K562 (cell line): ENCODE data around the gene HCN4. TPM values are rescaled to one million over a fixed set of nuclear protein-coding genes. Genes with fewer than 3 reads are reported as not detected.

Experiments used
- ATAC-seq: fragments of 200-7000 bp; cut with Tn5 transposase; 3 replicates; pipeline ENCODE4 v1.9.1; 2020; ENCODE audit warnings: moderate library complexity
- BruUV-seq: library from RNA; stranded (reverse); fragments of 400-500 nt; replicated peaks from 2 replicates; lab custom pipeline; 2021; lab: Mats Ljungman, UMichigan
- CTCF ChIA-PET: fragments of 300-600 bp; formaldehyde crosslinking; extraction: SDS; loops from one replicate; lab custom pipeline; 2021; ENCODE audit warnings: low intra/inter-chr PET ratio; lab: Yijun Ruan, JAX
- POLR2A ChIA-PET: fragments of 300-600, 350-650 bp; sonication (Branson Sonifier 250); formaldehyde crosslinking; extraction: SDS; loops from one replicate; lab custom pipeline; 2021; ENCODE audit warnings: antibody characterized with exemption, inconsistent platforms; lab: Yijun Ruan, JAX
- DNase-seq, 4 experiments: peaks; one replicate each; pipeline versions ENCODE4 v3.0.0 to v3.0.0-alpha.2; 2011 to 2018; ENCODE audit warnings: low spot score in 3 of 4, mixed read lengths in 3 of 4; ENCODE audit errors: extremely low read depth in 1 of 4
- FAIRE-seq: peaks from 2 replicates; lab custom pipeline; 2011; peaks lifted over from hg19 to GRCh38; lab: Jason Lieb, UNC
- H2AFZ ChIP-seq: 2 replicates; pipeline ENCODE4 v1.6.0; 2011; ENCODE audit warnings: low read depth, low read length, control low read depth, inconsistent platforms
- H3K27ac ChIP-seq: fragments of 200-600 bp; 3 replicates; pipeline ENCODE4 v1.8.0; 2011; ENCODE audit warnings: low read depth, mild to moderate bottlenecking, control low read depth, inconsistent platforms, low read length, moderate library complexity, mixed read lengths; ENCODE audit errors: extremely low read depth
- H3K27me3 ChIP-seq, 2 experiments: fragments of 300-600 bp in 1 of 2; 2 replicates in 1 of 2; 3 replicates in 1 of 2; pipeline versions ENCODE4 v1.6.0 to v1.8.0; 2011; ENCODE audit warnings: inconsistent platforms in 2 of 2, low read length in 2 of 2, mild to moderate bottlenecking in 1 of 2, mixed read lengths in 1 of 2, moderate library complexity in 1 of 2; ENCODE audit not compliant: control insufficient read depth in 2 of 2, insufficient read depth in 2 of 2
- H3K36me3 ChIP-seq: fragments of 300-600 bp; 3 replicates; pipeline ENCODE4 v1.8.0; 2011; ENCODE audit warnings: mild to moderate bottlenecking, low read length, inconsistent platforms; ENCODE audit not compliant: control insufficient read depth, insufficient read depth
- H3K4me1 ChIP-seq, 2 experiments: fragments of 200-600 bp in 1 of 2; replicated peaks in 1 of 2; 2 replicates in 1 of 2; 3 replicates in 1 of 2; pipeline versions ENCODE4 v1.5.1 to v1.8.0; 2011; ENCODE audit warnings: inconsistent platforms in 2 of 2, low read length in 2 of 2, mild to moderate bottlenecking in 1 of 2, mixed read lengths in 1 of 2, moderate library complexity in 1 of 2; ENCODE audit not compliant: control insufficient read depth in 2 of 2, insufficient read depth in 2 of 2
- H3K4me2 ChIP-seq: 2 replicates; pipeline ENCODE4 v1.6.1; 2011; ENCODE audit warnings: low read length, control low read depth, inconsistent platforms, mixed read lengths; ENCODE audit not compliant: insufficient read depth
- H3K4me3 ChIP-seq: fragments of 200-600 bp; sonication (generic), shearing (Covaris generic); 2 replicates; pipeline ENCODE4 v1.5.1; 2016; ENCODE audit warnings: control low read depth, inconsistent platforms
- H3K79me2 ChIP-seq: fragments of 200-600 bp; 3 replicates; pipeline ENCODE4 v1.8.0; 2011; ENCODE audit warnings: low read length, inconsistent platforms; ENCODE audit not compliant: control insufficient read depth, insufficient read depth
- H3K9ac ChIP-seq, 2 experiments: 2 replicates each; pipeline versions ENCODE4 v1.6.0 to v1.6.1; 2011; ENCODE audit warnings: low read depth in 2 of 2, low read length in 2 of 2, control low read depth in 1 of 2, inconsistent platforms in 1 of 2, mild to moderate bottlenecking in 1 of 2, mixed read lengths in 1 of 2; ENCODE audit not compliant: insufficient read depth in 1 of 2
- H3K9me1 ChIP-seq: one replicate; pipeline ENCODE4 v1.6.0; 2011; ENCODE audit warnings: inconsistent platforms, mild to moderate bottlenecking, low read length, moderate library complexity; ENCODE audit not compliant: control insufficient read depth, insufficient read depth
- H3K9me3 ChIP-seq: replicated peaks from 2 replicates; pipeline ENCODE4 v1.5.1; 2011; ENCODE audit warnings: low read depth, low read length, inconsistent platforms; ENCODE audit not compliant: control insufficient read depth, insufficient read depth
- H4K20me1 ChIP-seq: replicated peaks from 2 replicates; pipeline ENCODE4 v1.6.1; 2011; ENCODE audit warnings: low read length, inconsistent platforms, mixed read lengths; ENCODE audit not compliant: control insufficient read depth, insufficient read depth
- BRD9 ChIP-seq: fragments of 450-650 bp; IDR thresholded peaks from 2 replicates; pipeline ENCODE4 v1.6.1; 2018; ENCODE audit warnings: low read depth; ENCODE audit not compliant: partially characterized antibody
- CTBP1 ChIP-seq: fragments of 450-650 bp; IDR thresholded peaks from 2 replicates; pipeline ENCODE4 v1.6.1; 2016; ENCODE audit warnings: borderline replicate concordance
- MCM3 ChIP-seq: fragments of 450-650 bp; IDR thresholded peaks from 2 replicates; pipeline ENCODE4 v1.6.1; 2016
- SMAD2 ChIP-seq: fragments of 150-350 bp; IDR thresholded peaks from 2 replicates; pipeline ENCODE4 v1.6.1; 2014; ENCODE audit warnings: low read depth, mild to moderate bottlenecking, low read length
- TCFL5 ChIP-seq: fragments of 250-450 bp; sonication (Bioruptor Pico); conservative IDR thresholded peaks from 2 replicates; pipeline ENCODE4 v1.6.1; 2021; ENCODE audit warnings: mild to moderate bottlenecking, moderate library complexity, matching md5 sums
- THRAP3 ChIP-seq: fragments of 450-650 bp; IDR thresholded peaks from 2 replicates; pipeline ENCODE4 v1.6.1; 2016; ENCODE audit warnings: mild to moderate bottlenecking, inconsistent platforms, borderline replicate concordance
- ZBTB1 ChIP-seq: sonication (generic); formaldehyde crosslinking; IDR thresholded peaks from 2 replicates; pipeline ENCODE4 v1.8.1; 2023; ENCODE audit warnings: missing genetic modification reagents, low read depth, mild to moderate bottlenecking, borderline replicate concordance
- ZBTB2 ChIP-seq: fragments of 450-650 bp; IDR thresholded peaks from 2 replicates; pipeline ENCODE4 v1.6.1; 2016; ENCODE audit warnings: antibody characterized with exemption
- ZNF436 ChIP-seq: fragments of 250-450, 450-650 bp; sonication (Bioruptor Pico); formaldehyde crosslinking; IDR thresholded peaks from 2 replicates; pipeline ENCODE4 v1.7.0; 2020; ENCODE audit warnings: mild to moderate bottlenecking
- ZNF583 ChIP-seq: fragments of 250-450 bp; sonication (Bioruptor Pico); IDR thresholded peaks from 2 replicates; pipeline ENCODE4 v1.4.0; 2020
- ZNF77 ChIP-seq: fragments of 250-450 bp; sonication (Bioruptor Pico); IDR thresholded peaks from 2 replicates; pipeline ENCODE4 v1.5.0; 2020
- WGBS: fragments of 100-300 bp; shearing (Covaris generic); methylation state at CpG from one replicate; pipeline ENCODE4 v1.1.6; 2016; ENCODE audit warnings: low coverage, mixed read lengths; ENCODE audit not compliant: insufficient coverage; ENCODE audit errors: missing lambda C conversion rate; 5-methylcytosine and 5-hydroxymethylcytosine counted together
- in situ Hi-C: fragments of 300-500 bp; cut with MboI; formaldehyde crosslinking; loops from 4 replicates; pipeline ENCODE4 v1.15.0; 2018; ENCODE audit warnings: inconsistent platforms, mixed read lengths
- intact Hi-C: fragments of 100-400 bp; cut with micrococcal nuclease; formaldehyde crosslinking; loops from 2 replicates; pipeline ENCODE4 v1.14.2; 2022
- polyA plus RNA-seq, 8 experiments: library from polyadenylated mRNA; depleted of rRNA in 4 of 8; stranded (reverse) in 5 of 8; unstranded in 3 of 8; fragments of >200 nt; fragmentation: Nextera tagmentation in 2 of 8; fragmentation: Illumina TruSeq in 1 of 8; extraction: Ambion mirVana in 2 of 8; extraction: Trizol in 1 of 8; gene quantifications; 2 replicates each; pipeline versions ENCODE4 v1.2.1 to v1.2.3, GENCODE V29; 2011 to 2014; ENCODE audit warnings: inconsistent platforms in 1 of 8, missing spikeins in 1 of 8
- total RNA-seq, 7 experiments: library from RNA; depleted of rRNA in 6 of 7; stranded (reverse); fragments of >200 nt in 6 of 7; fragmentation: Illumina TruSeq in 2 of 7; extraction: Trizol in 2 of 7; gene quantifications; 2 replicates each; pipeline versions ENCODE4 v1.2.1 to v1.2.3, GENCODE V29; 2011 to 2021; ENCODE audit warnings: low replicate concordance in 1 of 7
- TF ChIP-seq, protein P1 (sequence below): fragments of 450-650 bp; IDR thresholded peaks from 2 replicates; pipeline ENCODE4 v1.6.1; 2017; ENCODE audit warnings: antibody characterized with exemption, mild to moderate bottlenecking

The HCN4 gene
- total and polyA plus RNA-seq, 9 of the 15 experiments (the other 6 are each of a cell fraction or from before 2014, with no cell fraction given) = not detected

- TF ChIP-seq, protein P1, sequence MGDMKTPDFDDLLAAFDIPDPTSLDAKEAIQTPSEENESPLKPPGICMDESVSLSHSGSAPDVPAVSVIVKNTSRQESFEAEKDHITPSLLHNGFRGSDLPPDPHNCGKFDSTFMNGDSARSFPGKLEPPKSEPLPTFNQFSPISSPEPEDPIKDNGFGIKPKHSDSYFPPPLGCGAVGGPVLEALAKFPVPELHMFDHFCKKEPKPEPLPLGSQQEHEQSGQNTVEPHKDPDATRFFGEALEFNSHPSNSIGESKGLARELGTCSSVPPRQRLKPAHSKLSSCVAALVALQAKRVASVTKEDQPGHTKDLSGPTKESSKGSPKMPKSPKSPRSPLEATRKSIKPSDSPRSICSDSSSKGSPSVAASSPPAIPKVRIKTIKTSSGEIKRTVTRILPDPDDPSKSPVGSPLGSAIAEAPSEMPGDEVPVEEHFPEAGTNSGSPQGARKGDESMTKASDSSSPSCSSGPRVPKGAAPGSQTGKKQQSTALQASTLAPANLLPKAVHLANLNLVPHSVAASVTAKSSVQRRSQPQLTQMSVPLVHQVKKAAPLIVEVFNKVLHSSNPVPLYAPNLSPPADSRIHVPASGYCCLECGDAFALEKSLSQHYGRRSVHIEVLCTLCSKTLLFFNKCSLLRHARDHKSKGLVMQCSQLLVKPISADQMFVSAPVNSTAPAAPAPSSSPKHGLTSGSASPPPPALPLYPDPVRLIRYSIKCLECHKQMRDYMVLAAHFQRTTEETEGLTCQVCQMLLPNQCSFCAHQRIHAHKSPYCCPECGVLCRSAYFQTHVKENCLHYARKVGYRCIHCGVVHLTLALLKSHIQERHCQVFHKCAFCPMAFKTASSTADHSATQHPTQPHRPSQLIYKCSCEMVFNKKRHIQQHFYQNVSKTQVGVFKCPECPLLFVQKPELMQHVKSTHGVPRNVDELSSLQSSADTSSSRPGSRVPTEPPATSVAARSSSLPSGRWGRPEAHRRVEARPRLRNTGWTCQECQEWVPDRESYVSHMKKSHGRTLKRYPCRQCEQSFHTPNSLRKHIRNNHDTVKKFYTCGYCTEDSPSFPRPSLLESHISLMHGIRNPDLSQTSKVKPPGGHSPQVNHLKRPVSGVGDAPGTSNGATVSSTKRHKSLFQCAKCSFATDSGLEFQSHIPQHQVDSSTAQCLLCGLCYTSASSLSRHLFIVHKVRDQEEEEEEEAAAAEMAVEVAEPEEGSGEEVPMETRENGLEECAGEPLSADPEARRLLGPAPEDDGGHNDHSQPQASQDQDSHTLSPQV = no peak
- TF ChIP-seq, all 486 proteins: peak for 0
Measured at GRCh38 chr15:73320619-73321180, 48.1 kb downstream of the HCN4 start (continued).

GRCh38 chr15:73319460-73320245, 49.1 kb downstream of the HCN4 start:
- no peak for DNase-seq
- no peak overlapping the region for H3K4me2 ChIP-seq
- H3K9ac ChIP-seq = no peak overlapping the region
- in situ Hi-C loops = no loop called here
- H4K20me1 ChIP-seq = 0 out of 2 replicates have a peak, but pooled peaks cover 5% of the 10 kb centered on the region
- 2% methylated on average over 7 of the region's 8 CpGs for WGBS
- H3K79me2 ChIP-seq = no peaks in the 10 kb centered on the region
- no peak for ATAC-seq
- CTCF ChIA-PET = no interaction called here
- TF ChIP-seq TCFL5 (CRISPR knock-in tag) = no peak
- no peak for TF ChIP-seq MCM3
- TF ChIP-seq ZNF77 (CRISPR knock-in tag) = no peak
- TF ChIP-seq SMAD2 = no peak
- no peak for TF ChIP-seq ZNF436
- no peak for TF ChIP-seq ZBTB2
- TF ChIP-seq ZBTB1 = no peak
- TF ChIP-seq THRAP3 = no peak
- no peak for TF ChIP-seq CTBP1
- TF ChIP-seq ZNF583 (CRISPR knock-in tag) = no peak
- no peak for TF ChIP-seq BRD9
- TF ChIP-seq, all 486 proteins: peak for 0
- H3K4me3 ChIP-seq = no peak overlapping the region
- intact Hi-C loops = no loop called here
- H3K4me1 ChIP-seq = peaks cover 0 to 13% of the 10 kb centered on the region in 2 experiments; a peak in 2 of 5 replicates
- FAIRE-seq = no peak
- POLR2A ChIA-PET = interaction anchor here (0.5 to 0.6 kb wide), 2 partner anchors 11 to 378 kb away, joined by 3 to 4 read pairs; no protein-coding TSS in a partner anchor
- no peak overlapping the region for H2AFZ ChIP-seq
- H3K9me3 ChIP-seq = no peaks in the 10 kb centered on the region
- H3K27me3 ChIP-seq = peaks cover 26 to 64% of the 10 kb centered on the region in 2 experiments; a peak in 4 of 5 replicates
- BruUV-seq = no TSS peak
- no peak overlapping the region for H3K27ac ChIP-seq
- no peaks in the 10 kb centered on the region for H3K36me3 ChIP-seq
- no peaks in the 10 kb centered on the region for H3K9me1 ChIP-seq
